CD4-positive, alpha-beta T cell treated with Interleukin-21 for 1 hour (primary cell): ENCODE data around the gene CCDC183.
A peak's percentile ranks its signal among the peaks of the same experiment; 100 is the strongest.
"Not testable (repeated sequence)": the region's sequence is repeated elsewhere in the genome, so short reads cannot be mapped to it uniquely, and the experiment has no call there.

ENCODE experiments used
- DNase-seq: peaks from one replicate; pipeline ENCODE4 v3.0.0-alpha.2; 2020

CCDC183 gene

GRCh38 chr9:136760834-136761544 is 35.1 kb upstream of the CCDC183 start:
- peak; percentile 23 for DNase-seq

- no peak for DNase-seq
Measured at GRCh38 chr9:136761545-136761981, 34.6 kb upstream of the CCDC183 start.

GRCh38 chr9:136762221-136762691 is 33.9 kb upstream of the CCDC183 start:
- no peak for DNase-seq

GRCh38 chr9:136762915-136763648 is 33.1 kb upstream of the CCDC183 start:
- DNase-seq, result peak; percentile 42

GRCh38 chr9:136763649-136764035 is 32.5 kb upstream of the CCDC183 start:
- no peak for DNase-seq

- no peak for DNase-seq
Measured at GRCh38 chr9:136764301-136764891, 31.7 kb upstream of the CCDC183 start, which contains the start of gene LCN15. LCN15 (minus strand) TSS chr9:136764518; CDS start chr9:136764488, 30 bp downstream.

GRCh38 chr9:136765041-136765440 is 31.1 kb upstream of the CCDC183 start:
- no peak for DNase-seq

GRCh38 chr9:136765745-136766409 is 30.3 kb upstream of the CCDC183 start:
- DNase-seq, result not testable (repeated sequence)

- peak; percentile 69 for DNase-seq
Measured at GRCh38 chr9:136766410-136767120, 29.6 kb upstream of the CCDC183 start.

- DNase-seq, result peak; percentile 57
Measured at GRCh38 chr9:136769710-136770191, 26.4 kb upstream of the CCDC183 start.

- DNase-seq, result no peak
Measured at GRCh38 chr9:136771907-136772415, 24.2 kb upstream of the CCDC183 start.

- DNase-seq, result no peak
Measured at GRCh38 chr9:136773386-136774044, 22.6 kb upstream of the CCDC183 start.

- no peak for DNase-seq
Measured at GRCh38 chr9:136774416-136775045, 21.6 kb upstream of the CCDC183 start.

- DNase-seq, result no peak
Measured at GRCh38 chr9:136775191-136775590, 20.9 kb upstream of the CCDC183 start.

GRCh38 chr9:136776947-136777346 is 19.2 kb upstream of the CCDC183 start:
- DNase-seq, result no peak

- DNase-seq, result no peak
Measured at GRCh38 chr9:136777359-136777758, 18.8 kb upstream of the CCDC183 start.

- no peak for DNase-seq
Measured at GRCh38 chr9:136779808-136780207, 16.3 kb upstream of the CCDC183 start.

- no peak for DNase-seq
Measured at GRCh38 chr9:136782452-136782851, 13.7 kb upstream of the CCDC183 start.

GRCh38 chr9:136784249-136784996 is 11.7 kb upstream of the CCDC183 start:
- peak; percentile 46 for DNase-seq

GRCh38 chr9:136784997-136785361 is 11.2 kb upstream of the CCDC183 start:
- DNase-seq, result peak; percentile 60
